Measurements from ENCODE around the gene PNMT. TPM values are rescaled to one million over a fixed set of nuclear protein-coding genes. Genes with fewer than 3 reads are reported as not detected.

PNMT gene
- total and polyA plus RNA-seq, 2 of the 4 experiments (the other 2 are of a cell fraction) = not detected

DNA sequence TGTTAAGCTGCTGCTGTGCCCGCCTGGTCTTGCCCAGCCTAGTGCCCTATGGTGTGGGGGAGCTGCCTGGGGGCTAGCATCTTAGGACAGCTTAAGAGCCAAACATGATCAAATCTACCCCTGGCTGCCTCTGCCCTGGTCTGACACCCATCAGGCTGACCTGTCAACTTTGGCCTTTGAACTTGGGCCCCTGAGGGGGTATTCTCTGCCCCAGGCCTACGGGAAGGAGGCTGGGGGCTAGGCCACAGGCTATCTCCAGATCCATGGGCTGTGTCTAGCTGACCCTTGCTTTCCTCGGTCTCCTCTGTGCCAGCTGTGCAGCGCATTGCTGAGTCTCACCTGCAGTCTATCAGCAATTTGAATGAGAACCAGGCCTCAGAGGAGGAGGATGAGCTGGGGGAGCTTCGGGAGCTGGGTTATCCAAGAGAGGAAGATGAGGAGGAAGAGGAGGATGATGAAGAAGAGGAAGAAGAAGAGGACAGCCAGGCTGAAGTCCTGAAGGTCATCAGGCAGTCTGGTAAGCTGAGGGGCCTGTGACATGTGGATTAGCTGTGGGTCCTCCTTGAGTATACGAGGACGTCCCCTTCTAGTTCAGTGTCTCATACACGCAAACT is 34.6 kb upstream of the PNMT start:
- Histone ChIP-seq H4K5ac (ENCODE audit: low read depth, low read length) (no peak overlapping the region), H3K36me3 (ENCODE audit: control insufficient read depth, insufficient read depth, low read length) (no peaks in the 10 kb centered on the region), H3K4me2 (ENCODE audit: low read depth, low read length) (no peak overlapping the region), H4K8ac (ENCODE audit: low read depth in 2 of 2, low read length in 2 of 2) (no peak overlapping the region), H3K4ac (ENCODE audit: low read depth, low read length) (no peak overlapping the region), H2AK5ac (ENCODE audit: low read depth, low read length) (no peak overlapping the region), H3K27ac (ENCODE audit: insufficient read depth, low read length) (no peak overlapping the region), H2AK9ac (replicated peaks; ENCODE audit: low read depth, low read length, poor library complexity) (no peak overlapping the region), H3K14ac (replicated peaks; ENCODE audit: low read depth, low read length) (no peak overlapping the region), H3K4me1 (ENCODE audit: control insufficient read depth, insufficient read depth, low read length) (peaks cover 15% of the 10 kb centered on the region), H3K23ac (ENCODE audit: low read depth, low read length) (no peak overlapping the region), H3K4me3 (ENCODE audit: insufficient read depth, low read depth, low read length) (no peak overlapping the region), H4K20me1 (ENCODE audit: insufficient read depth, low read length) (no peaks in the 10 kb centered on the region; the same call in 1 of the 2 replicates), H2AFZ (replicated peaks; ENCODE audit: low read length, poor library complexity) (peak overlapping the region; percentile 41), H3K56ac (ENCODE audit: extremely low read depth, insufficient read depth, low read length) (no peak overlapping the region), H2BK5ac (ENCODE audit: low read depth, low read length, poor library complexity, severe bottlenecking) (no peak overlapping the region), H2BK15ac (ENCODE audit: low read depth, low read length) (no peak overlapping the region), H2BK120ac (ENCODE audit: low read depth, low read length) (no peak overlapping the region), H3K79me1 (ENCODE audit: low read depth in 1 of 2, low read length in 2 of 2) (peaks cover 15 to 24% of the 10 kb centered on the region in 2 experiments), H3K18ac (ENCODE audit: low read depth, low read length) (no peak overlapping the region), H4K91ac (ENCODE audit: insufficient read depth, low read depth, low read length) (no peak overlapping the region), H3K27me3 (ENCODE audit: control insufficient read depth, insufficient read depth, low read length) (peaks cover 39% of the 10 kb centered on the region), H2BK20ac (ENCODE audit: low read depth, low read length) (no peak overlapping the region), H3K9me1 (ENCODE audit: insufficient read depth, low read length) (peaks cover 17% of the 10 kb centered on the region), H3K9me3 (ENCODE audit: control insufficient read depth, insufficient read depth, low read length) (no peaks in the 10 kb centered on the region), H3K9ac (ENCODE audit: low read depth, low read length) (no peak overlapping the region)
- ChIA-PET POLR2A (ENCODE audit: unreplicated experiment) (no interaction called here), CTCF (interaction anchor here (1.3 to 2.5 kb wide), 3 partner anchors 10 to 35 kb away, joined by 3 to 9 read pairs (median 8); partner anchors contain the start of gene PNMT)
- in situ Hi-C loops (cut with MboI; ENCODE audit: low sequenced_read_pairs) (no loop called here), dilution Hi-C loops (cut with HindIII; ENCODE audit: low sequenced_read_pairs, unreplicated experiment) (no loop called here), intact Hi-C loops (cut with micrococcal nuclease) (no loop called here)
- DNase-seq (no peak), ATAC-seq (ENCODE audit: low read depth) (no peak)
- no TSS peak for BruUV-seq (replicated peaks)
- 60% methylated on average over 3 of the region's 8 CpGs; no CpG with 5 or more reads in 1 of the 2 experiments for WGBS, 2 experiments (ENCODE audit: extremely low coverage in 2 of 2, insufficient read length in 1 of 2)
- TF ChIP-seq CHD1 (IDR thresholded peaks at IDR 0.05; ENCODE audit: low read depth, low read length) = no peak
- TF ChIP-seq, protein P1, sequence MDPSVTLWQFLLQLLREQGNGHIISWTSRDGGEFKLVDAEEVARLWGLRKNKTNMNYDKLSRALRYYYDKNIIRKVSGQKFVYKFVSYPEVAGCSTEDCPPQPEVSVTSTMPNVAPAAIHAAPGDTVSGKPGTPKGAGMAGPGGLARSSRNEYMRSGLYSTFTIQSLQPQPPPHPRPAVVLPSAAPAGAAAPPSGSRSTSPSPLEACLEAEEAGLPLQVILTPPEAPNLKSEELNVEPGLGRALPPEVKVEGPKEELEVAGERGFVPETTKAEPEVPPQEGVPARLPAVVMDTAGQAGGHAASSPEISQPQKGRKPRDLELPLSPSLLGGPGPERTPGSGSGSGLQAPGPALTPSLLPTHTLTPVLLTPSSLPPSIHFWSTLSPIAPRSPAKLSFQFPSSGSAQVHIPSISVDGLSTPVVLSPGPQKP (IDR thresholded peaks at IDR 0.05; ENCODE audit: borderline replicate concordance, low read depth, low read length) = no peak
- TF ChIP-seq, protein P2, sequence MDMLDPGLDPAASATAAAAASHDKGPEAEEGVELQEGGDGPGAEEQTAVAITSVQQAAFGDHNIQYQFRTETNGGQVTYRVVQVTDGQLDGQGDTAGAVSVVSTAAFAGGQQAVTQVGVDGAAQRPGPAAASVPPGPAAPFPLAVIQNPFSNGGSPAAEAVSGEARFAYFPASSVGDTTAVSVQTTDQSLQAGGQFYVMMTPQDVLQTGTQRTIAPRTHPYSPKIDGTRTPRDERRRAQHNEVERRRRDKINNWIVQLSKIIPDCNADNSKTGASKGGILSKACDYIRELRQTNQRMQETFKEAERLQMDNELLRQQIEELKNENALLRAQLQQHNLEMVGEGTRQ (IDR thresholded peaks at IDR 0.05; ENCODE audit: low read depth, low read length) = no peak
- no peak for TF ChIP-seq POLR2A (IDR thresholded peaks at IDR 0.05; ENCODE audit: low read depth, low read length)
- TF ChIP-seq CEBPB (IDR thresholded peaks at IDR 0.05; ENCODE audit: low read depth, low read length) = no peak
- TF ChIP-seq BHLHE40 (IDR thresholded peaks at IDR 0.05; ENCODE audit: low read depth, low read length) = no peak
- TF ChIP-seq SMC3 (IDR thresholded peaks at IDR 0.05; ENCODE audit: low read depth, low read length) = no peak
- no peak for TF ChIP-seq RFX5 (IDR thresholded peaks at IDR 0.05; ENCODE audit: low read depth, low read length)
- no peak for TF ChIP-seq MAZ (IDR thresholded peaks at IDR 0.05; ENCODE audit: borderline replicate concordance, low read depth, low read length)
- no peak for TF ChIP-seq MXI1 (IDR thresholded peaks at IDR 0.05; ENCODE audit: borderline replicate concordance, low read depth, low read length)
- TF ChIP-seq RCOR1 (IDR thresholded peaks at IDR 0.05; ENCODE audit: insufficient replicate concordance, low read length) = no peak
- no peak for TF ChIP-seq NFE2L2 (IDR thresholded peaks at IDR 0.05; ENCODE audit: low read depth, low read length)
- TF ChIP-seq FOS (IDR thresholded peaks at IDR 0.05; ENCODE audit: low read depth, low read length) = no peak
- TF ChIP-seq, protein P3, sequence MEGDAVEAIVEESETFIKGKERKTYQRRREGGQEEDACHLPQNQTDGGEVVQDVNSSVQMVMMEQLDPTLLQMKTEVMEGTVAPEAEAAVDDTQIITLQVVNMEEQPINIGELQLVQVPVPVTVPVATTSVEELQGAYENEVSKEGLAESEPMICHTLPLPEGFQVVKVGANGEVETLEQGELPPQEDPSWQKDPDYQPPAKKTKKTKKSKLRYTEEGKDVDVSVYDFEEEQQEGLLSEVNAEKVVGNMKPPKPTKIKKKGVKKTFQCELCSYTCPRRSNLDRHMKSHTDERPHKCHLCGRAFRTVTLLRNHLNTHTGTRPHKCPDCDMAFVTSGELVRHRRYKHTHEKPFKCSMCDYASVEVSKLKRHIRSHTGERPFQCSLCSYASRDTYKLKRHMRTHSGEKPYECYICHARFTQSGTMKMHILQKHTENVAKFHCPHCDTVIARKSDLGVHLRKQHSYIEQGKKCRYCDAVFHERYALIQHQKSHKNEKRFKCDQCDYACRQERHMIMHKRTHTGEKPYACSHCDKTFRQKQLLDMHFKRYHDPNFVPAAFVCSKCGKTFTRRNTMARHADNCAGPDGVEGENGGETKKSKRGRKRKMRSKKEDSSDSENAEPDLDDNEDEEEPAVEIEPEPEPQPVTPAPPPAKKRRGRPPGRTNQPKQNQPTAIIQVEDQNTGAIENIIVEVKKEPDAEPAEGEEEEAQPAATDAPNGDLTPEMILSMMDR (conservative IDR thresholded peaks at IDR 0.05; ENCODE audit: low read depth, low read length) = no peak

All from IMR-90 (cell line).